ENCODE data around the gene TMEM63A.
"Not testable (repeated sequence)": the region's sequence is repeated elsewhere in the genome, so short reads cannot be mapped to it uniquely, and the experiment has no call there.

The TMEM63A gene

DNA sequence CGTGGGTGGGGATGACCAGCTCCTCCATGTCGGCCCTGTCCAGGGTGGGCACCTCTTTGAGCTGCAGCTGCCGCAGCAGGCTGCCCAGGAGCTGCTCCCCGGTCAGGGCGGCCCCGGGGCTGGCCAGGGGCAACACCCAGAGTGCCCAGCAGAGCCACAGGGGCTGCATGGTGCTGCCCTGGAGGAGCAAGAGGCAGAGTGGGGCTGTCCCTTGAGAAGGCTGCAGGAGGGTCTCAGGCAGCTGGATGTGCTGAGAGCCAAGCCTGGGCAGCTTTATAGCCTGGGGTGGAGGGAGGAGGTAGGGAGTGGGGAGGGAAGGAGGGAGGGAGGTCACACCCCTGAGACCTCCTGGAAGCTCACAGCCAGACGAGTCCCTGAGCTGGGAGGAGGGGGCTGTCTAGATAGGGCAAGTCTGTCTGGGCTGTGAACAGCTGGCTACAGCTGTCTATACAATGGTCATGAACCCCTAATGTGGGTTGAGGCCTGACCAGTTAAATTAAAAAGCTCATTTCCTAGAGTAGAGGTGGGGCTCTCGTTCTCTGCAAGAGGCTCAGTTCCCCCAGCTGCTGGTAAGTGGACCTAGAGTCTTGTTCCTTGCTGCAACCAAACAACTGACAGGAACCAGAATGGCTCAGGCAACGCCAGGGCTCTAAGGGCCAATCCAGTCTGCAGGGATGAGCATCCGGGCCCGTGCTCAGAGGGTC is 6.9 kb upstream of the TMEM63A start, which contains the start of gene LEFTY1:
LEFTY1 (minus strand) TSS at position 249 of the 704 bp plus-strand sequence; CDS start at position 169, 80 bp downstream.
- TF ChIP-seq, protein P1, sequence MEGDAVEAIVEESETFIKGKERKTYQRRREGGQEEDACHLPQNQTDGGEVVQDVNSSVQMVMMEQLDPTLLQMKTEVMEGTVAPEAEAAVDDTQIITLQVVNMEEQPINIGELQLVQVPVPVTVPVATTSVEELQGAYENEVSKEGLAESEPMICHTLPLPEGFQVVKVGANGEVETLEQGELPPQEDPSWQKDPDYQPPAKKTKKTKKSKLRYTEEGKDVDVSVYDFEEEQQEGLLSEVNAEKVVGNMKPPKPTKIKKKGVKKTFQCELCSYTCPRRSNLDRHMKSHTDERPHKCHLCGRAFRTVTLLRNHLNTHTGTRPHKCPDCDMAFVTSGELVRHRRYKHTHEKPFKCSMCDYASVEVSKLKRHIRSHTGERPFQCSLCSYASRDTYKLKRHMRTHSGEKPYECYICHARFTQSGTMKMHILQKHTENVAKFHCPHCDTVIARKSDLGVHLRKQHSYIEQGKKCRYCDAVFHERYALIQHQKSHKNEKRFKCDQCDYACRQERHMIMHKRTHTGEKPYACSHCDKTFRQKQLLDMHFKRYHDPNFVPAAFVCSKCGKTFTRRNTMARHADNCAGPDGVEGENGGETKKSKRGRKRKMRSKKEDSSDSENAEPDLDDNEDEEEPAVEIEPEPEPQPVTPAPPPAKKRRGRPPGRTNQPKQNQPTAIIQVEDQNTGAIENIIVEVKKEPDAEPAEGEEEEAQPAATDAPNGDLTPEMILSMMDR (IDR thresholded peaks at IDR 0.05; ENCODE audit: low read length, missing control alignments) = no peak
- H3K4me3 ChIP-seq (replicated peaks; ENCODE audit: low read depth, low read length) = no peak within 1 kb of the TSS

GRCh38 chr1:225888289-225888897 is 6.2 kb upstream of the TMEM63A start:
- TF ChIP-seq, protein P1 (IDR thresholded peaks at IDR 0.05; ENCODE audit: low read length, missing control alignments) = no peak
- no peak overlapping the region for H3K4me3 ChIP-seq (replicated peaks; ENCODE audit: low read depth, low read length)
- DNase-seq (ENCODE audit: low read depth) = no peak

More for the DNA sequence above, 6.9 kb upstream of the TMEM63A start, which contains the start of gene LEFTY1:
- no peak for DNase-seq (ENCODE audit: low read depth)

DNA sequence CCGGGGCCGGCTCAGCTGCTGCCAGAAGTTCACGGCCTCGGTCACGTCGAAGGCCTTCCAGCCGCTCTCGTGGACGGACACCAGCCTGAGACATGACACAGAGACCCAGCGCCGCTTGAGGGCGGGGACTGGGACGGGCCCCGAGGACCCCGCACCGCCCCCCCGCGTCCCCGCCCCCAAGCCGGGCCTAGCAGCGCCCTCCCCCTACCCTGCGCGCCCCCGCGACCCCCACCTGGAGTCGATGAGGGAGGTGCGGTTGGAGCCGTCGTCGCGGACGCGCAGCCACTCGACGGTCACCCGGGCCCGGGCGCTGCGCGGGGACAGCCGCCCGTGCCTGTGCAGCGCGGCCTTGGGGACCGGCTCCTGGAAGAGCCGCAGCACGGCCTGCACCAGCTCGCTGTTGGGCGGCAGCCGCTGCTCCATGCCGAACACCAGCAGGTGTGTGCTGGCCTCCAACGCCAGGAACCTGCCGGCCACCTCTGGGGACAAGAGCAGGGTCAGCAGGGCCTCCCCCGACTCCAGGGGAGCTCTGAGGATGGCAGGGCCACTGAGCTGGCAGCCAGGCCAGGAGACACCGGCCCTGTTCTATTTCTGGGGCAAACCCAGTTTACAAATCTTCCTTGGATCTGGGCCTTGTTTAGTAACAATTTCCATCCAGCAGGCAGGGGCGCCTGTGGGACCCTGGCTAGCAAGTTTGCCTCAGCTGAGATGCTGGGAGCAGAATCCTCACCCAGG is 5.5 kb upstream of the TMEM63A start:
- not testable (repeated sequence) for DNase-seq (ENCODE audit: low read depth); H3K4me3 ChIP-seq (replicated peaks; ENCODE audit: low read depth, low read length)

- no peak for DNase-seq (ENCODE audit: low read depth)
- no peak overlapping the region for H3K4me3 ChIP-seq (replicated peaks; ENCODE audit: low read depth, low read length)
- TF ChIP-seq, protein P1 (IDR thresholded peaks at IDR 0.05; ENCODE audit: low read length, missing control alignments) = no peak
Observed at GRCh38 chr1:225887030-225887314, 4.8 kb upstream of the TMEM63A start.

DNA sequence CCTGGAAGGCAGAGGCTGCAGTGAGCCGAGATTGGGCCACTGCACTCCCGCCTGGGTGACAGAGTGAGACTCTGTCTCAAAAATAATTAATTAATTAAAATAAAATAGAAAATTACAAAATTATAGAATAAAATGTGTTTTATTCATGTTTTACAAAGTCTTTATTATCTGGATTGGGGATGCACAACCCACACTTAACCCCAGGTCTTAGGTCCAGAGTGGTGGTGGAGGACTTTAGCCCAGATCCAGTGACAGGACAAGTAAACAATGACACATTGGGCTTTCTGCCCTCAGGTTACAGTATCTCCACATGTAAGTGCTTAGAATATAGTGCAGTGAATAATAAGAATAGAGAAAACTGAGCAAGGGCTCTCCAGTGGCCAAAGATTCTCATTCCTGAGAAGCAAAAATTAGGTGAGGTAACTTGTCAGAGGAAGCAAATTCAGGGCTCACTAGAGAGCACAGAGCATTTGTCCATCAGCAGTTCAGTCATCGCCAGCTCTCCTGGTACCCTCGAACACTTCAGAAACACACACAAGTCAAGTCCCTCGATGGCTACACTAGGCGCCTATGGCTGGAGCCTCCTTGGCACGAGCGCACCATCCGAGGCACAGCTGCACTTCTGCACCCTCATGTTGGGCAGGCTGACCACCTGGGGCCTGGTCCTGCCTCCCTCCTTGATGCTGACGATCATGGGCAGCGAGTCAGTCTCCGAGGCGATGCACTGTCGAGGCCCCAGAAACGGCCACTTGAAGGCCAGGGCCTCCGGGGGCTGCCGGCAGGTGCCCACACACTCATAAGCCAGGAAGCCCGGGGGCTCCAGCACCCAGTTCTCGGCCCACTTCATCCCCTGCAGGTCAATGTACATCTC is 4.2 kb upstream of the TMEM63A start:
- no peak for DNase-seq (ENCODE audit: low read depth)
- H3K4me3 ChIP-seq (replicated peaks; ENCODE audit: low read depth, low read length) = no peak overlapping the region
- TF ChIP-seq, protein P1 (IDR thresholded peaks at IDR 0.05; ENCODE audit: low read length, missing control alignments) = no peak

DNA sequence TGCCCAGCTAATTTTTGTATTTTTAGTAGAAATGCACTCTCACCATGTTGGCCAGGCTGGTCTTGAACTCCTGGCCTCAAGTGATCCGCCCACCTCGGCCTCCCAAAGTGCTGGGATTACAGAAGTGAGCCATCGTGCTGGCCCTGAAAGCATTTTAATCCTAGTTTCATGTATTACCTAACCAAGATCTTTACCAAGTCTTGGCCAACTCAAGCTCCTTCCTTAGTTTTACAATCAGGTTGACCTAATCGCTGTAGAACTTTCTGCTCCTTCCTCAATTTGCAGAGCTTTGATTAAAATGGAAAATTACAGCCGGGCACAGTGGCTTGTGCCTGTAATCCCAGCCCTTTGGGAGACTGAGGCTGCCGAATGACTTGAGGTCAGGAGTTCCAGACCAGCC is 3.2 kb upstream of the TMEM63A start:
- TF ChIP-seq, protein P1 (IDR thresholded peaks at IDR 0.05; ENCODE audit: low read length, missing control alignments) = no peak
- no peak overlapping the region for H3K4me3 ChIP-seq (replicated peaks; ENCODE audit: low read depth, low read length)
- DNase-seq (ENCODE audit: low read depth) = no peak

Measured in fibroblast of pulmonary artery (primary cell).